Activated CD8-positive, alpha-beta T cell treated with anti-CD3 and anti-CD28 coated beads for 36 hours (primary cell): ENCODE data around the gene AMBRA1. TPM values are rescaled to one million over a fixed set of nuclear protein-coding genes. Genes with fewer than 3 reads are reported as not detected.

Source experiments
- ATAC-seq: fragments of 200-7000 bp; cut with Tn5 transposase; one replicate; pipeline ENCODE4 v1.10.0; 2021; ENCODE audit warnings: mild to moderate bottlenecking, moderate library complexity
- CTCF ChIA-PET: fragments of 350-600 bp; sonication (Branson Sonifier 250); formaldehyde crosslinking; loops from one replicate; lab custom pipeline; 2021; ENCODE audit warnings: antibody characterized with exemption; lab: Charles Lee
- POLR2A ChIA-PET: fragments of 350-600 bp; sonication (Branson Sonifier 250); formaldehyde crosslinking; loops from one replicate; lab custom pipeline; 2021; ENCODE audit warnings: antibody characterized with exemption; lab: Charles Lee
- DNase-seq: peaks from one replicate; pipeline ENCODE4 v3.0.0-alpha.2; 2020
- H3K27ac Mint-ChIP-seq: one replicate; pipeline ENCODE4 v1.8.0; 2021; ENCODE audit warnings: mild to moderate bottlenecking, mixed read lengths
- H3K27me3 Mint-ChIP-seq: one replicate; pipeline ENCODE4 v1.8.0; 2021; ENCODE audit warnings: mixed read lengths
- H3K36me3 Mint-ChIP-seq: one replicate; pipeline ENCODE4 v1.8.0; 2021; ENCODE audit warnings: low read depth, mixed read lengths
- H3K4me1 Mint-ChIP-seq: one replicate; pipeline ENCODE4 v1.8.0; 2021; ENCODE audit warnings: low read depth, mixed read lengths
- H3K4me3 Mint-ChIP-seq: one replicate; pipeline ENCODE4 v1.8.0; 2021; ENCODE audit warnings: mild to moderate bottlenecking, moderate library complexity, mixed read lengths
- H3K9me3 Mint-ChIP-seq: one replicate; pipeline ENCODE4 v1.8.0; 2021; ENCODE audit warnings: mixed read lengths
- intact Hi-C: fragments of 100-400 bp; cut with micrococcal nuclease; formaldehyde crosslinking; loops from one replicate; pipeline ENCODE4 v1.10.0; 2022
- total RNA-seq, 2 experiments: library from RNA; stranded (reverse); gene quantifications; one replicate each; pipeline ENCODE4 v1.2.3, GENCODE V29; 2021
- TF ChIP-seq, protein P1 (sequence below): fragments of 200-600 bp; IDR thresholded peaks from one replicate; pipeline ENCODE4 v1.8.0; 2022; ENCODE audit warnings: antibody characterized with exemption, mild to moderate bottlenecking

The AMBRA1 gene
- total RNA-seq, 2 experiments from 2014 or later: 24.0 to 24.1 TPM

DNA sequence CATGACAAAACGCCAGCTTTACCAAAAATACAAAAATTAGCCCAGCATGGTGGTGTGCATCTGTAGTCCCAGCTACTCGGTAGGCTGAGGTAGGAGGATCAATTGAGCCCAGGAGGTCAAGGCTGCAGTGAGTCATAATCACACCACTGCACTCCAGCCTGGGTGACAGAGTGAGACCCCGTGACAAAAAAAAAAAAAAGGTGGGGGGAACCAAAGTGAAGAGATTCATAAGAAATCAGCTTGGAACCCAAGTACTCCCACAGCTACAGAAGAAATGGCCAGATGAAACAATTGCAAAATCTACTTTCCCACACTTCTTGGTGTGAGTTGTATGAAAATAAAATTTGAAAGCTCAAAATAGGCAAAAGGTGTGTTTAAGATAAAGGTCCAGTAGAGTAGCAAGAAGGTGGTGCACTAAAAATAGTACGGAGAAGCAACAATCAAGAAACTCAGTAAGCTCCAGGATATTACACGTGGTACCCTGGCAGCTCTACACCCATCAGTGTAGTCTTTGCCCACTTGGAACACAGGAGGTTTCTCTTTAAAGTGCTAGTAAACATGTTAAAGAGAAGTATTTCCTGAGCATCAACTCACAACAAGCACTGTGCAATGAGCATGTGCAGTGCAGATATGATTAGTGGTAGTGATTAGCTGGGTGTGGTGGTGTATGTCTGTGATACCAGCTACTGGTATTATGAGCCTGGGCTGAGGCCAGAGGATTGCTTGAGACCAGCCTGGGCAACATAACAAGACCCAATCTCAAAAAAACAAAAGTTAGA, 17.9 kb upstream of the AMBRA1 start:
- no peaks in the 10 kb centered on the region for H3K27me3 Mint-ChIP-seq
- DNase-seq (no peak), ATAC-seq (no peak)
- intact Hi-C loops: no loop called here
- H3K27ac Mint-ChIP-seq: no peak overlapping the region
- no peaks in the 10 kb centered on the region for H3K36me3 Mint-ChIP-seq
- H3K4me3 Mint-ChIP-seq: no peak overlapping the region
- peaks cover 12% of the 10 kb centered on the region for H3K4me1 Mint-ChIP-seq
- TF ChIP-seq, protein P1, sequence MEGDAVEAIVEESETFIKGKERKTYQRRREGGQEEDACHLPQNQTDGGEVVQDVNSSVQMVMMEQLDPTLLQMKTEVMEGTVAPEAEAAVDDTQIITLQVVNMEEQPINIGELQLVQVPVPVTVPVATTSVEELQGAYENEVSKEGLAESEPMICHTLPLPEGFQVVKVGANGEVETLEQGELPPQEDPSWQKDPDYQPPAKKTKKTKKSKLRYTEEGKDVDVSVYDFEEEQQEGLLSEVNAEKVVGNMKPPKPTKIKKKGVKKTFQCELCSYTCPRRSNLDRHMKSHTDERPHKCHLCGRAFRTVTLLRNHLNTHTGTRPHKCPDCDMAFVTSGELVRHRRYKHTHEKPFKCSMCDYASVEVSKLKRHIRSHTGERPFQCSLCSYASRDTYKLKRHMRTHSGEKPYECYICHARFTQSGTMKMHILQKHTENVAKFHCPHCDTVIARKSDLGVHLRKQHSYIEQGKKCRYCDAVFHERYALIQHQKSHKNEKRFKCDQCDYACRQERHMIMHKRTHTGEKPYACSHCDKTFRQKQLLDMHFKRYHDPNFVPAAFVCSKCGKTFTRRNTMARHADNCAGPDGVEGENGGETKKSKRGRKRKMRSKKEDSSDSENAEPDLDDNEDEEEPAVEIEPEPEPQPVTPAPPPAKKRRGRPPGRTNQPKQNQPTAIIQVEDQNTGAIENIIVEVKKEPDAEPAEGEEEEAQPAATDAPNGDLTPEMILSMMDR: no peak
- POLR2A ChIA-PET: interaction anchor here (0.8 to 2.0 kb wide), 3 partner anchors 10 to 41 kb away, joined by 3 to 9 read pairs (median 3); partner anchors contain the start of gene AMBRA1
- CTCF ChIA-PET: interaction anchor here (1.1 kb wide), 1 partner anchor 121 kb away, joined by 3 read pairs; no protein-coding TSS in a partner anchor
- H3K9me3 Mint-ChIP-seq: no peaks in the 10 kb centered on the region

DNA sequence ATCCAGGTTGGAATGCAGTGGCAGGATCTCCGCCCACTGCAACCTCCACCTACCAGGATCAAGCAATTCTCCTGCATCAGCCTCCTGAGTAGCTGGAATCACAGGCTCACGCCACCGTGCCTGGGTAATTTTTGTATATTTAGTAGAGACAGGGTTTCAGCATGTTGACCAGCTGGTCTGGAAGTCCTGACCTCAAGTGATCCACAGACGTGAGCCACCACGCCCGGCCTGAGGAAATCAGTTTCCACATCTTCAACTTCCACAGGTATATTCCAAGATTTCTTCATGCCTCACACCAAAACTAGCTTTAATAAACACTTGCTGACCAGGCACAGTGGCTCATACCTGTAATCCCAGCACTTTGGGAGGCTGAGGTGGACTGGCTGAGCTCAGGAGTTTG, 15.6 kb upstream of the AMBRA1 start:
- no peak overlapping the region for H3K4me3 Mint-ChIP-seq
- H3K36me3 Mint-ChIP-seq: no peaks in the 10 kb centered on the region
- TF ChIP-seq, protein P1: no peak
- H3K4me1 Mint-ChIP-seq: no peaks in the 10 kb centered on the region
- intact Hi-C loops: no loop called here
- ChIA-PET CTCF (interaction anchor here (0.9 kb wide), 1 partner anchor 9 kb away, joined by 3 read pairs; no protein-coding TSS in a partner anchor), POLR2A (interaction anchor here (0.8 kb wide), 1 partner anchor 91 kb away, joined by 3 read pairs; no protein-coding TSS in a partner anchor)
- no peaks in the 10 kb centered on the region for H3K27me3 Mint-ChIP-seq
- H3K27ac Mint-ChIP-seq: no peak overlapping the region
- H3K9me3 Mint-ChIP-seq: no peaks in the 10 kb centered on the region
- no peak for DNase-seq
- no peak for ATAC-seq

DNA sequence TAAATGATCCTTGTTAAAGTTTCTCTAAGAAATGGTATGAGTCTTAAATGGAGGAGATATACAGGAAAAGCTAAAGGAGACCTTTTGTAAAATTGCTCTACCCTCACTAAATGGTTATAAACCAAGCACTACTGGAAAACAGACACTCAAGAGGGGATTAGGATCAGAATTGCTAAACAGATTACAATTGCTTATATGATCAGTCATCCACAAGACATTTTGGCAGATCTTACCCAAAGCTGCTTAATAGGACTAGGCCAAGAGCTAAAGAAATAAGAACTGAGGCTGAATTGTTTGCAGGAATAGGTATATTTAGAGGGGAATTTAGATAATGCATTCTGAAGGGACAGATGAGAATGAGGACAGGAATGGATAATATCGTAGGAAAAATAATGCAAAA, 13.7 kb upstream of the AMBRA1 start:
- ChIA-PET POLR2A (interaction anchor here (0.7 kb wide), 1 partner anchor 13 kb away, joined by 3 read pairs; no protein-coding TSS in a partner anchor), CTCF (interaction anchor here (1.3 to 2.1 kb wide), 3 partner anchors 8 to 13 kb away, joined by 3 to 5 read pairs (median 4); partner anchors contain the start of genes AMBRA1 and ATG13)
- intact Hi-C loops: no loop called here
- ATAC-seq (no peak), DNase-seq (no peak)
- TF ChIP-seq, protein P1: no peak
- H3K4me3 Mint-ChIP-seq: no peak overlapping the region
- no peak overlapping the region for H3K27ac Mint-ChIP-seq
- H3K9me3 Mint-ChIP-seq: no peaks in the 10 kb centered on the region
- H3K4me1 Mint-ChIP-seq: no peaks in the 10 kb centered on the region
- no peaks in the 10 kb centered on the region for H3K27me3 Mint-ChIP-seq
- H3K36me3 Mint-ChIP-seq: no peaks in the 10 kb centered on the region

DNA sequence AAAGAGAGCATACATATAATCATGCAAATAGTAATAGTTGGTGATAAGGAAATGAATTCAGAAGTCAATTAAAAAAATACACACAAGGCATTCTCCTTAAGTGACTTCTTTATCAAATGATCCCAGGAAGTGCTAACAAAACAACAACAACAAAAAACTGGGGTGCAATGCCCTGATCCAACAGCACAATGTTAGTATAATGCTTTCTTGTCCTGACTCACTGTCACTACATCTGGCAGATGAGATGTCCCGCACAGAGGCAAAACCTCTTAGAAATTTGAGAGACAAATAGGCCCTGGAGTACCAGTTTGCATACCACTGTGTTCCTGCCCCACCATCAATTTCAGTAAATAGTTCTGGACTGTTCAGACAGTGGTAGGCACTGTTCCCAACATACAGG, 11.0 kb upstream of the AMBRA1 start:
- ChIA-PET CTCF (no interaction called here), POLR2A (no interaction called here)
- intact Hi-C loops: no loop called here
- no peaks in the 10 kb centered on the region for H3K27me3 Mint-ChIP-seq
- no peaks in the 10 kb centered on the region for H3K9me3 Mint-ChIP-seq
- no peak overlapping the region for H3K4me3 Mint-ChIP-seq
- no peaks in the 10 kb centered on the region for H3K4me1 Mint-ChIP-seq
- ATAC-seq (no peak), DNase-seq (no peak)
- H3K27ac Mint-ChIP-seq: no peak overlapping the region
- TF ChIP-seq, protein P1: no peak
- no peaks in the 10 kb centered on the region for H3K36me3 Mint-ChIP-seq

DNA sequence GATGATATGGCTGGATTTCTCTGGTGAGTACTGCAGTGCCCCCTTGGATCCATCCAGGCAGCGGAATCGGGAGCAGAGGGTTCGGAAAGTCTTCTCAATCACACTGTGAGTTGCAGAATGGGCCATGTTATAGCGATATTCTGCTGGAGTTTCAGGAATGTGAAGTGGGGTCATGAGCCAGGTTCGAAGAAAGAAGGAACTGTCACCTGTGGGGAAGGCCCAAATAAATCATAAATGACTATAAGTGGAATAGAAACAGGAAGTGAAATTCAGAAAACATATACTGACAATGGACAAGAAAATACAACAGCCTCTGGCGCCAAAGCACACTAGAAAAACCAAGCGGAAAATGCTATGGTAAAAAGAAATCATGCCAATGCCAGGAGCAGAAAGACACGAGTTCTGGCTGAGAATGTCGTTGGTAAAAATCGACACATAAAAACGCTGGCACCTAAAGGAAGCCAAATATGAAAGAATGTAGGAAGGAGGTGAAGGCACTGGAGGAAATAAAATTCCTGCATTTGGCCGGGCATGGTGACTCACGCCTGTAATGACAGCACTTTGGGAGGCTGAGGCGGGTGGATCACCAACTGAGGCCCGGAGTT, 10.0 kb upstream of the AMBRA1 start:
- Mint-ChIP-seq H3K9me3 (no peaks in the 10 kb centered on the region), H3K27me3 (no peaks in the 10 kb centered on the region), H3K27ac (no peak overlapping the region), H3K36me3 (no peaks in the 10 kb centered on the region), H3K4me3 (no peak overlapping the region), H3K4me1 (no peaks in the 10 kb centered on the region)
- CTCF ChIA-PET: interaction anchor here (1.2 kb wide), 1 partner anchor 15 kb away, joined by 5 read pairs; no protein-coding TSS in a partner anchor
- POLR2A ChIA-PET: no interaction called here
- TF ChIP-seq, protein P1: no peak
- DNase-seq (no peak), ATAC-seq (no peak)
- intact Hi-C loops: no loop called here
